A172 (cell line): ENCODE measurements around the gene TAF11L5. TPM values are rescaled to one million over a fixed set of nuclear protein-coding genes. Genes with fewer than 3 reads are reported as not detected.
"Not testable (repeated sequence)": the region's sequence is repeated elsewhere in the genome, so short reads cannot be mapped to it uniquely, and the experiment has no call there.

Experiments
- DNase-seq: peaks from one replicate; pipeline ENCODE4 v3.0.0-alpha.2; 2015; ENCODE audit warnings: low spot score
- total RNA-seq: library from RNA; depleted of rRNA; stranded (reverse); fragments of >200 nt; shearing (Covaris generic); gene quantifications from 2 replicates; pipeline ENCODE4 v1.2.3, GENCODE V29; 2014; rRNA removed

Gene TAF11L5
- total RNA-seq = not detected in 2 replicates

DNA sequence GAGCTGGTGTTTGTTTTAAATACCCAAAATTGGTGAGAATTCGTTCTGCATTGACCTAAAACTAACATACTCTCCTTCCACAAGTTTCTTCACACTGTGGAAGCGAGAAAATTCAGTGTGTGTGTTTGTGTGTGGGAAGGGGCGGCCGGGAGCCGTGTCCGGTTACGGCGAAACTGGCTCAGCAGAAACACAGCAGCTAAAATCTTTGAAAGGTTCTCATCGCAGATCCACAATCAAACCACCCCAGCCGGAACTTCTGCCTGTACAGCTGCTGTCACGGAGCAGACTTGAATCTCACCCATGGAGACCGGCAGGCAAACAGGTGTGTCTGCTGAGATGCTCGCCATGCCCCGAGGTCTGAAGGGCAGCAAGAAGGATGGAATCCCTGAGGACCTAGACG is at the start of gene TAF11L5:
Gene TAF11L5 (plus strand): TSS at position 301 of the 400 bp plus-strand sequence.
- DNase-seq = not testable (repeated sequence)

GRCh38 chr5:17477043-17477442 is 48.0 kb upstream of the TAF11L5 start:
- no peak for DNase-seq

DNA sequence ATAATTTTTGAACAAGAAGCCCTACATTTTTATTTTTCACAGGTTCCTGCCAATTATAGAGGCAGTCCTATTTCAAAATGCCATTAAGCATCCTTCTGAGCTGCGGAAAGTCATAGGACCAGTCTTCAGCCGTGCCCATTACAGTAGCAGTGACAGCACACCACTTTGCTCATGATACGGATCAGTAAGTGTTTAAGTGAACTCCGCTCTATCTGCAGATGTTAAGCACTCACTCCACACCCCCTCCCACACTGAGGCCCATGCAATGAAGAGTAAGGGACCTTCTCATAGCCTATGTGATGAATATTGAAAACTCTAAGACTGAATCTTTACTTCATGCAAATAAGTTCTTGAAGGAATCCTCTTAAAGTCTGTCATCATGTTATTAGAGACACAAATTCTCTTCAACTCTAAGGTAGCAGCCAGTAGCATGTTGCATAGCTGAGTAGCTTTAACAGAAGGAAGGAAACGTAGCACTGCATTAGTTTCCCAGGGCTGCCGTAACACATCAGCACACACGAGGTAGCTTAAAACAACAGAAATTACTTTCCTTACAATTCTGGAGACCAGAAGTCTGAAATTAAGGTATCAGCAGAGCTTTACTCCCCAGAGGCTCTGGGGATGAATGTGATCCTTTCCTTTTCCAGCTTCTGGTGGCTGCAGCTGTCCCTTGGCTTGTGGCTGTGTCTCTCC is 47.3 kb upstream of the TAF11L5 start:
- no peak for DNase-seq

GRCh38 chr5:17481378-17481777 is 43.7 kb upstream of the TAF11L5 start:
- DNase-seq = no peak

DNA sequence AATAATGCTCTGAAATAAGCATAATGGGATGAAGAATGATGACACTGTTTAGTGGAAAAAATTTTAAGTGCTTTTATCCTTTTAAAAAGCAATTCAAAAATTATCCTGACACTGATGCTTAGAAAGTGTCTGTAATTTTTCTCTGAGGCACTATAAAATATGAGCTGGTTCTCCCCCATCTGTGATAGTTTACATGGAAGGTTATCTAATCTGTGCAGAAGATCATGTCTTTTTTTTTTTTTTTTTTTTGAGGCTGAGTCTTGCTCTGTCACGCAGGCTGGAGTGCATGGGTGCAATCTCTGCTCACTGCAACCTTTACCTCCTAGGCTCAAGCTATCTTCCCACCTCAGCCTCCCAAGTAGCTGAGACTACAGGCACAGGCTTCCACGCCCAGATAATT is 42.2 kb upstream of the TAF11L5 start:
- DNase-seq = no peak

DNA sequence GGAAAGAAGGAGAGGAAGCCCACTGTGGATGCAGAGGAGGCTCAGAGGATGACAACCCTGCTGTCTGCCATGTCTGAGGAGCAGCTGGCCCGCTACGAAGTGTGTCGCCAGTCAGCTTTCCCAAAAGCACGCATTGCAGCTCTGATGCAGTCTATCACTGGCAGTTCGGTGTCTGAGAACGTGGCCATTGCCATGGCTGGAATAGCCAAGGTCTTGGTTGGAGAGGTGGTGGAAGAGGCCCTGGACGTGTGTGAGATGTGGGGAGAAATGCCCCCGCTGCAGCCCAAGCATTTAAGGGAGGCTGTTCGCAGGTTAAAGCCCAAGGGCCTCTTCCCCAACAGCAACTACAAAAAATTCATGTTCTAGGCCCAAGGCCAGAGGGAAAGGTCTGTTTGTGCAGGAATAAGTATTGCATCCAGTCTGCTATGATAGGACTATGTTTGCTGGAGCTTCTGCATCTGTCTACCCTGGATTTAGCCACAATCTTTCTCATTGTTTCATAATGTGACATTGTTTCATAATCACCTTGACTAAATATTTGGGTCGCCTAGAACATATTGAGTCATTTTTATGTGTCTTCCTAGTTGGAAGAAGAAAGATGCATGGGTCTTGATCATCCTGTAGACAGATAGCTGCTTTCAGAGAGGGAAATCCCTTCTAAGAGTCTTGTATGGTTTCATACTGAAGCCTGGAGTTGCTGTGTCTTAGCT is 38.4 kb upstream of the TAF11L5 start:
- not testable (repeated sequence) for DNase-seq

DNA sequence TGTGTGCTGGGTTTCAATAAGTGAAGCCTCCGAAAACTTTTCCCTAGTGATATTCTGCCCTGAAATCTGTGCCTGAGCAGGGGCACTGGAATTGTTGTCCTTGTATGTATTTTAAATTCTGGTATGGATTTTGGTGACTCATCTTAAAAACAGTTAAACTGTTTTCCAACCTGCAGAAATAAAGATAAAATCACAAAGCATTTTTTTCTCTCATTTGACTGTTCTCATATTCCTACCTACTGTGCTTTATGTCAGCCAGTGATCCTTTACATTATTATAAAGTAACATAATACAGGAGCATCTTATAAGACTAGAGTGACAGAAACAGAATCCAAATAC is 37.9 kb upstream of the TAF11L5 start:
- no peak for DNase-seq

DNA sequence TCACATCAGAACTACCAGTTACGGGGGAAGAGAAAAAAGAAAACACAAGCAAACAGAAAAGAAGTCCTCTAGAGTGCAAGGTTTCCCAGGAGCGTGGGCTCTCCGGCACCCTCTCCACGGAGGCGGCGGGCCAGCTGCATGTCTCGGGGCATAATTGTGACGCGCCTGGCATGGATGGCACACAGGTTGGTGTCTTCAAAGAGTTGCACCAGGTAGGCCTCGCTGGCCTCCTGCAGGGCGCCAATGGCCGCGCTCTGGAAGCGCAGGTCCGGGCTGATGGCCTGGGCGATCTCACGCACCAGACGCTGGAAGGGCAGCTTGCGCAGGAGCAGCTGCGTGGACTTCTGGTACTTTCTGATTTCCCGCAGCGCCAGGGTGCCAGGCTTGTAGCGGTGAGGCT is 33.8 kb upstream of the TAF11L5 start:
- not testable (repeated sequence) for DNase-seq

- no peak for DNase-seq
Measured at GRCh38 chr5:17492770-17493169, 32.3 kb upstream of the TAF11L5 start.

- DNase-seq = no peak
Measured at GRCh38 chr5:17497446-17497845, 27.6 kb upstream of the TAF11L5 start.

GRCh38 chr5:17497931-17498330 is 27.1 kb upstream of the TAF11L5 start, which contains the start of gene TAF11L2:
Gene TAF11L2 (plus strand): TSS chr5:17498231.
- not testable (repeated sequence) for DNase-seq

DNA sequence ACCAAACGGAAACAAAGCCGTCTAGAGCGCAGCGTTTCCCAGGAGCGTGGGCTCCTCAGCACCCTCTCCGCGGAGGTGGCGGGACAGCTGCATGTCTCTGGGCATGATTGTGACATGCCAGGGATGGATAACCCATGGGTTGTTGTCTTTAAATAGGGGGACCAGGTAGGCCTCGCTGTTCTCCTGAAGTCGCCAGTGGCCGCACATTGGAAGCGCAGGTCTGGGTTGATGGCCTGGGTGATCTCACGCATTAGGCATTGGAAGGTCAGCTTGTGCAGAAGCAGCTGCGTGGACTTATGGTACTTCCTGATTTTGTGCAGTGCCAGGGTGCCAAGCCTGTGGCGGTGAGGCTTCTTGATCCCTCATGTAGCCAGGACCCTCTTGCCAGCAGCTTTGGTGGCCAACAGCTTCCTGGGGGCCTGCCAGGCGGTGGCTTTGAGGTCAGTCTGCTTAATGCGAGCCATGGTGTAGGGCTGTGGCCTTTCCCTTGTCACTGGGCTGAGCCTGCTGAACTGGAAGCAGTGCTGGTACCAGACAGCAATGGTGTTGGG is 13.2 kb upstream of the TAF11L5 start:
- no peak for DNase-seq

DNA sequence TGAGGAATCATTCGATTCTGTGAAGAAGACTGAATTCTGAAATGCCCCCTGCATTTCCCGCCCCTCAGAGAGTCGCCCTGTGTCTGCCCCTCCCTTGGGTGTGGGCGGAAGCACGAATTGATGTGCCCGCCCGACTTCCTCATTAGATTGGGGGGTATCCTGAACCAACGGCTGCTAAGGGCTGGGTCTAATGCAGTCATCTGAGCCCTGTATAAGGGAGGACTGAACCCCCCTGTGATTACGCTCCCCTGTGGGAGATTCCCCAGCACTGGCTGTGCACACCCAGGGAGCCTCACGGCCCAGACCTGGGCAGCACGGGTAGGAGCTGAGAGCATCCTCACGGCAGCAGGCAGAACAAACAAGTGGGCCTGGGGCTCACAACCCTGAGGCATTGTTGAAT is 7.5 kb upstream of the TAF11L5 start:
- DNase-seq = not testable (repeated sequence)

DNA sequence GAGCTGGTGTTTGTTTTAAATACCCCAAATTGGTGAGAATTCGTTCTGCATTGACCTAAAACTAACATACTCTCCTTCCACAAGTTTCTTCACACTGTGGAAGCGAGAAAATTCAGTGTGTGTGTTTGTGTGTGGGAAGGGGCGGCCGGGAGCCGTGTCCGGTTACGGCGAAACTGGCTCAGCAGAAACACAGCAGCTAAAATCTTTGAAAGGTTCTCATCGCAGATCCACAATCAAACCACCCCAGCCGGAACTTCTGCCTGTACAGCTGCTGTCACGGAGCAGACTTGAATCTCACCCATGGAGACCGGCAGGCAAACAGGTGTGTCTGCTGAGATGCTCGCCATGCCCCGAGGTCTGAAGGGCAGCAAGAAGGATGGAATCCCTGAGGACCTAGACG is 7.0 kb upstream of the TAF11L5 start, which contains the start of gene TAF11L3:
Gene TAF11L3 (plus strand): TSS at position 301 of the 400 bp plus-strand sequence.
- DNase-seq = not testable (repeated sequence)

GRCh38 chr5:17519508-17519907 is 5.5 kb upstream of the TAF11L5 start:
- not testable (repeated sequence) for DNase-seq

DNA sequence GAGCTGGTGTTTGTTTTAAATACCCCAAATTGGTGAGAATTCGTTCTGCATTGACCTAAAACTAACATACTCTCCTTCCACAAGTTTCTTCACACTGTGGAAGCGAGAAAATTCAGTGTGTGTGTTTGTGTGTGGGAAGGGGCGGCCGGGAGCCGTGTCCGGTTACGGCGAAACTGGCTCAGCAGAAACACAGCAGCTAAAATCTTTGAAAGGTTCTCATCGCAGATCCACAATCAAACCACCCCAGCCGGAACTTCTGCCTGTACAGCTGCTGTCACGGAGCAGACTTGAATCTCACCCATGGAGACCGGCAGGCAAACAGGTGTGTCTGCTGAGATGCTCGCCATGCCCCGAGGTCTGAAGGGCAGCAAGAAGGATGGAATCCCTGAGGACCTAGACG is 3.5 kb upstream of the TAF11L5 start, which contains the start of gene TAF11L4:
Gene TAF11L4 (plus strand): TSS at position 301 of the 400 bp plus-strand sequence.
- DNase-seq = not testable (repeated sequence)

DNA sequence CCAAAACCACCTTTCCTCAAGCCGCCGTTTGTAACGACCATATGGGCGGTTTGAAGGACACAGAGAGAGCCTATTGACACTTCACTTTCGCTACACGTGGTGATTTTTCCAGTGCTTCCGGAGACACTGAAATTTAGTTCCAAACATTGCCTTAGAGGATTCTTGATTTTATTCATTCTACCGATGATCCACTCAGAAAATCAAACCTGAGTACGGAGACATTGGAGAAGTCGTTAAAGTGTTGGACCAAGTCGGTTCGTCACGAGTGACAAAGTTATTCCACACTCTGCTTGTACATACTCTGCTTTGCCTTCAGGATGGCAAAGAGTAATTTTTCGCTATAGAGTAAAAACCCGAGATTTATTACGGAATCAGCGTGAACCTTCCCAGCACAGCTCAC is 1.5 kb downstream of the TAF11L5 start:
- DNase-seq = not testable (repeated sequence)

GRCh38 chr5:17528369-17528768 is 3.3 kb downstream of the TAF11L5 start, which contains the start of gene TAF11L6:
Gene TAF11L6 (plus strand): TSS chr5:17528669.
- DNase-seq = not testable (repeated sequence)
